Activated B cell treated with CpG ODN at 0.5 μM for 24 hours (primary cell): Measurements from ENCODE around the gene ACAD11. TPM values are rescaled to one million over a fixed set of nuclear protein-coding genes. Genes with fewer than 3 reads are reported as not detected.

Experiments
- ATAC-seq: fragments of 200-7000 bp; cut with Tn5 transposase; one replicate; pipeline ENCODE4 v1.10.0; 2021; ENCODE audit warnings: low read depth, mild to moderate bottlenecking, moderate library complexity
- CTCF ChIA-PET: fragments of 350-600 bp; sonication (Branson Sonifier 250); formaldehyde crosslinking; loops from one replicate; lab custom pipeline; 2021; ENCODE audit warnings: antibody characterized with exemption; lab: Charles Lee
- POLR2A ChIA-PET: fragments of 350-600 bp; sonication (Branson Sonifier 250); formaldehyde crosslinking; loops from one replicate; lab custom pipeline; 2021; ENCODE audit warnings: antibody characterized with exemption; lab: Charles Lee
- DNase-seq: peaks from one replicate; pipeline ENCODE4 v3.0.0; 2022
- H3K27ac Mint-ChIP-seq: one replicate; pipeline ENCODE4 v1.8.0; 2020; ENCODE audit warnings: mixed read lengths
- H3K27me3 Mint-ChIP-seq: one replicate; pipeline ENCODE4 v1.8.0; 2021; ENCODE audit warnings: mixed read lengths
- H3K36me3 Mint-ChIP-seq: one replicate; pipeline ENCODE4 v1.8.0; 2021; ENCODE audit warnings: low read depth, mixed read lengths
- H3K4me1 Mint-ChIP-seq: one replicate; pipeline ENCODE4 v1.8.0; 2021; ENCODE audit warnings: mixed read lengths
- H3K4me3 Mint-ChIP-seq: one replicate; pipeline ENCODE4 v1.8.0; 2020; ENCODE audit warnings: mild to moderate bottlenecking, mixed read lengths
- H3K9me3 Mint-ChIP-seq: one replicate; pipeline ENCODE4 v1.8.0; 2020; ENCODE audit warnings: mixed read lengths
- intact Hi-C: fragments of 100-400 bp; cut with micrococcal nuclease; formaldehyde crosslinking; loops from one replicate; pipeline ENCODE4 v1.15.1; 2024
- total RNA-seq: library from RNA; stranded (reverse); gene quantifications from 2 replicates; pipeline ENCODE4 v1.2.3, GENCODE V29; 2022
- TF ChIP-seq, protein P1 (sequence below): fragments of 200-600 bp; IDR thresholded peaks from one replicate; pipeline ENCODE4 v1.8.0; 2022; ENCODE audit warnings: antibody characterized with exemption, mild to moderate bottlenecking

ACAD11 gene
- total RNA-seq, 1 donor from 2014 or later = 24.0 TPM

DNA sequence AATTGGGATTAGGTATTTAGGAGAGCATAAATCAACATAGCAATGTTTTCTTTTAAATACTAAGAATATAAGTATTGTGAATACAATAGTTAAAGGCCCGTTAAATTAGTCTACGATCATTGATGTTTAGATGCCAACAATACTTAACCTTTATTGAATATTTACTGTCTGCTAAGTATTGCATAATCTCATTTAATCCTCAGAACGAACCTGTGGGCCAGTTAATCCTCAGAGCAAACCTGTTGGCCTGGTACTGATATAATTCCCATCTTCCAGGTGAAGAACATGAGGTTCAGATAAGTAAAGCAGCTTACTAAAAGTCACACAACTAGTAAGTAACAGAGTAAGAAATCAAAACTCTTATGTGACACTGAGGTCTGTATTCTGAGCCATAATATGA is 119.9 kb downstream of the ACAD11 start:
- TF ChIP-seq, protein P1, sequence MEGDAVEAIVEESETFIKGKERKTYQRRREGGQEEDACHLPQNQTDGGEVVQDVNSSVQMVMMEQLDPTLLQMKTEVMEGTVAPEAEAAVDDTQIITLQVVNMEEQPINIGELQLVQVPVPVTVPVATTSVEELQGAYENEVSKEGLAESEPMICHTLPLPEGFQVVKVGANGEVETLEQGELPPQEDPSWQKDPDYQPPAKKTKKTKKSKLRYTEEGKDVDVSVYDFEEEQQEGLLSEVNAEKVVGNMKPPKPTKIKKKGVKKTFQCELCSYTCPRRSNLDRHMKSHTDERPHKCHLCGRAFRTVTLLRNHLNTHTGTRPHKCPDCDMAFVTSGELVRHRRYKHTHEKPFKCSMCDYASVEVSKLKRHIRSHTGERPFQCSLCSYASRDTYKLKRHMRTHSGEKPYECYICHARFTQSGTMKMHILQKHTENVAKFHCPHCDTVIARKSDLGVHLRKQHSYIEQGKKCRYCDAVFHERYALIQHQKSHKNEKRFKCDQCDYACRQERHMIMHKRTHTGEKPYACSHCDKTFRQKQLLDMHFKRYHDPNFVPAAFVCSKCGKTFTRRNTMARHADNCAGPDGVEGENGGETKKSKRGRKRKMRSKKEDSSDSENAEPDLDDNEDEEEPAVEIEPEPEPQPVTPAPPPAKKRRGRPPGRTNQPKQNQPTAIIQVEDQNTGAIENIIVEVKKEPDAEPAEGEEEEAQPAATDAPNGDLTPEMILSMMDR = no peak
- Mint-ChIP-seq H3K36me3 (peaks cover 60% of the 10 kb centered on the region), H3K27me3 (no peaks in the 10 kb centered on the region), H3K9me3 (no peaks in the 10 kb centered on the region), H3K27ac (no peak overlapping the region), H3K4me3 (no peak overlapping the region), H3K4me1 (no peaks in the 10 kb centered on the region)
- ATAC-seq (no peak), DNase-seq (no peak)
- CTCF ChIA-PET = interaction anchor here (1.0 kb wide), 1 partner anchor 102 kb away, joined by 4 read pairs; no protein-coding TSS in a partner anchor
- POLR2A ChIA-PET = no interaction called here
- intact Hi-C loops = no loop called here

DNA sequence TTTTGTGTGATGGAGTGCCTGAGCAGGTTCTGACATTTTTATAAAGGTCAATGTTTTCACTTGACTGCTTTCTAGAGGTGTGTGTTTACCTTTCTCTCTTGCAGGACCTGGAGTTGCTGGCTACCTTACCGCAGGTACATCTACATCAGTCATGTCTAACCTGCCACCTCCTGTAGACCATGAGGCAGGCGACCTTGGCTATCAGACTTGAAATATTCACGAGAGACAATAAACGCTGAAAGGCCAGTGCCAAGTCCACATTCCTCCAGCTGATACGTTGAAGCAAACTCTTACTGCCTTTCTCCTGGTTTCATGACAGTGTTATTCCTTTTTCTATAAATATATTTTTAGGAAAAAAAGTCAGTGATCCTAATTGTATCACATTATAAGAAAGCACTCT is 121.5 kb downstream of the ACAD11 start:
- intact Hi-C loops = no loop called here
- DNase-seq (no peak), ATAC-seq (no peak)
- ChIA-PET POLR2A (no interaction called here), CTCF (interaction anchor here (1.1 to 5.5 kb wide), 2 partner anchors 15 to 104 kb away, joined by 3 to 61 read pairs; no protein-coding TSS in a partner anchor)
- TF ChIP-seq, protein P1 = no peak
- no peaks in the 10 kb centered on the region for H3K9me3 Mint-ChIP-seq
- H3K4me1 Mint-ChIP-seq = no peaks in the 10 kb centered on the region
- peaks cover 69% of the 10 kb centered on the region for H3K36me3 Mint-ChIP-seq
- no peak overlapping the region for H3K4me3 Mint-ChIP-seq
- H3K27me3 Mint-ChIP-seq = no peaks in the 10 kb centered on the region
- H3K27ac Mint-ChIP-seq = no peak overlapping the region

DNA sequence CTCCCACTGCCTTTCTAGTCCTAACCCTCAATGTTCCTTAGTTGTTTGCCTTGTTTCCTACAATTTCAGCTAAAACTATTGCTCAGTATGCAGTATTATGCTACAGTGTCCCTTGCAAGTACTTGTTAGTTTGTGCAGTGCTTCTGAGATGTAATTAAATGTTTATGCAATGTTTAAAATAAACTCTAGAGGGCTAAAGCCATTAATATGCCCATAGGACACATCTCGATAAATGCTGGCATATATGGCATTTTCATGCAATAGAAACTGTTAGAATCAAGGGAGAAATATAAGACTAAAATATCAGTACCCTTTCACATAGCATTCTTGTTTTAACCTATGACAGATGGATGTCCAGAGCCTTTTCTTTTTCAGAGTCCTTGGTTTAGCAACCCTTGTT is 122.3 kb downstream of the ACAD11 start:
- H3K27ac Mint-ChIP-seq = no peak overlapping the region
- no peak overlapping the region for H3K4me3 Mint-ChIP-seq
- intact Hi-C loops = loop anchor here (2.0 kb wide), 1 partner anchor 888 kb away; no protein-coding TSS in a partner anchor
- TF ChIP-seq, protein P1 = no peak
- no peak for DNase-seq
- CTCF ChIA-PET = interaction anchor here (1.1 to 5.5 kb wide), 6 partner anchors 9 to 124 kb away, joined by 3 to 61 read pairs (median 6); partner anchors contain the start of gene UBA5
- no peaks in the 10 kb centered on the region for H3K9me3 Mint-ChIP-seq
- no peaks in the 10 kb centered on the region for H3K27me3 Mint-ChIP-seq
- no peaks in the 10 kb centered on the region for H3K4me1 Mint-ChIP-seq
- no peak for ATAC-seq
- POLR2A ChIA-PET = no interaction called here
- peaks cover 69% of the 10 kb centered on the region for H3K36me3 Mint-ChIP-seq

DNA sequence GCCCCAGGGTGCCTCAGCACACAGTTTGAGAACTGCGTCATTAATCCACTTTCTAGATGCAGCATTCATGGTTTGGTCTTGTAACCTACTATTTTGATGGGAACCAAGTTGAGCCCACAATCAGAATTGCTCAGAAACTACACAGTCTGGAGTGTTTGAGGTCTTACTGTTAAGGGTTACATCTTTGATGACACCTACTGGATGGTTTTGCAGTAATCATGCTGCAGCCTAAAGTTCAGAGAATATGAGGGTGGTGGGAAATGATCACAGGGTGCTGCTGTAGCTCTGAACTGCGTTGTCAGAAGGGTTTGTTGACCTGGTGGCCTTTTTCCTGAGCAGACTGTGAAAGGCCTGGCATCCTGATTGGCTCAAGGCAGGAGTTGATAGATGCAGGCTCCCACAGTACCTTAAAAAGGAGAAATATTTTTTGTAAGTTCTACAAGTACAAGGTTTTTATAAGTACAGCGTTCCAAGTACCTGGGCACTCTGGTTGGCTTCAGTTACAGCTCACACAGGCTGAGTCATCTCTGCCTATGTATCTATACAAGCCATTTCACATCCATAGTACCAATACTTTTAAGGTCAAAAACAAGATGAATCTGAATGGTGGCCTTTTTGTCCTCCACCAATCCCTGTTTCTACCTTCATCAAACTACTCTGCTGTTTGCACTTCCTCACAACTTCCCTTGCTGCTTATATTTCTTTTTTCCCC is 123.0 kb downstream of the ACAD11 start:
- CTCF ChIA-PET = interaction anchor here (0.9 to 5.5 kb wide), 11 partner anchors 10 to 124 kb away, joined by 3 to 61 read pairs (median 5); partner anchors contain the start of gene UBA5
- no peak overlapping the region for H3K27ac Mint-ChIP-seq
- intact Hi-C loops = loop anchor here (1.0 to 2.0 kb wide), 3 partner anchors 106 to 888 kb away; no protein-coding TSS in a partner anchor
- no peaks in the 10 kb centered on the region for H3K9me3 Mint-ChIP-seq
- ATAC-seq (no peak), DNase-seq (no peak)
- TF ChIP-seq, protein P1 = no peak
- POLR2A ChIA-PET = no interaction called here
- no peaks in the 10 kb centered on the region for H3K4me1 Mint-ChIP-seq
- H3K27me3 Mint-ChIP-seq = no peaks in the 10 kb centered on the region
- H3K4me3 Mint-ChIP-seq = no peak overlapping the region
- peaks cover 73% of the 10 kb centered on the region for H3K36me3 Mint-ChIP-seq
